SK-N-MC (cell line): ENCODE data around the gene EPB41L3.
"Not testable (repeated sequence)": the region's sequence is repeated elsewhere in the genome, so short reads cannot be mapped to it uniquely, and the experiment has no call there.

ENCODE experiments used
- DNase-seq: peaks from one replicate; pipeline ENCODE4 v3.0.0-alpha.2; 2011; ENCODE audit warnings: low read depth, low spot score
- H3K27ac ChIP-seq: fragments of 200-600 bp; sonication (generic); 2 replicates; pipeline ENCODE4 v1.5.1; 2016; ENCODE audit warnings: mixed run types
- H3K36me3 ChIP-seq: fragments of 200-600 bp; sonication (generic); 2 replicates; pipeline ENCODE4 v1.6.1; 2017; ENCODE audit warnings: antibody characterized with exemption, low read length, mixed read lengths; ENCODE audit not compliant: insufficient read depth
- H3K4me3 ChIP-seq: fragments of 200-600 bp; sonication (generic); 2 replicates; pipeline ENCODE4 v1.5.1; 2016
- H3K9ac ChIP-seq: fragments of 200-600 bp; sonication (generic); 2 replicates; pipeline ENCODE4 v1.8.0; 2017; ENCODE audit warnings: mixed run types, mixed read lengths; ENCODE audit not compliant: insufficient read length
- H3K9me3 ChIP-seq: fragments of 200-600 bp; sonication (generic); 2 replicates; pipeline ENCODE4 v1.6.1; 2017; ENCODE audit warnings: low read depth, mild to moderate bottlenecking, antibody characterized with exemption, low read length, moderate library complexity, mixed read lengths
- EZH2 ChIP-seq: fragments of 200-600 bp; sonication (generic); IDR thresholded peaks from one replicate; pipeline ENCODE4 v1.6.1; 2017; ENCODE audit warnings: antibody characterized with exemption
- FOXP2 ChIP-seq: optimal IDR thresholded peaks from 2 replicates; pipeline ENCODE3; 2011; ENCODE audit warnings: mild to moderate bottlenecking, moderate library complexity; ENCODE audit not compliant: insufficient read depth; ENCODE audit errors: extremely low read length, control extremely low read depth
- POLR2AphosphoS5 ChIP-seq: IDR thresholded peaks from 2 replicates; pipeline ENCODE4 v1.6.1; 2012; ENCODE audit warnings: mild to moderate bottlenecking, low read depth, low read length, borderline replicate concordance

EPB41L3 gene

DNA sequence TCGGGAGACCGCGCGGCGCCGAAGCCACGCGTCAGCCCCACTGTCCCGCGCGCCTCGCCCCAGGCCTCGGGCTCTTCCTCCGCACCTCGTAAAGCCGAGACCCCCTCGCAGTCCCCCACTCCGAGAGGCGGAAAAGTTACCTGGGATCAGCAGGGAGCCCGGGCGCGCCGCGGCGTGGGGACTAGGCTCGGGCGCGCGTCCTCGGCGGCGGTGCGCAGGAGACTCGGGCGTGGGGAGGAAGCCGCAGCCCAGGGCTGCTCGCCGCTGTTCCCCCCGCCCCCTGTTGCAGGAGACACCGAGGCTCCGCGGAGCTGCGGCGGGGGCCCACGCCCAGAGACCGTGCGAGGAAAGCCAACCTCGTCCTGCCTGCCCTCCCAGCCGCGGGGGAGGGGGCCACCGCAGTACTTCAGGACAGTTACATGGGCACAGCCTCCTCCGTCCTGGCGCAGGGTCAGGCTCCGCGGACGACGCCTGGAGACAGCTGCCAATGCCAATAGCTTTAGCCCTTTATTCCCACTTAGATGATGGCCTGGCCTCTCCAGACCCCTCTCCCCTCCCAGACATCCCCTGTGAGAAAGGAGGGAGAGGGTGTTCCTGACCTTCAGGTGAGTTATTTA is at the start of gene EPB41L3:
Gene EPB41L3 (minus strand): TSS at position 225 of the 617 bp plus-strand sequence. CDS start 54,814 bp downstream, outside the sequence.
- H3K4me3 ChIP-seq: peak within 1 kb of the TSS; percentile 75
- H3K9ac ChIP-seq: peak within 1 kb of the TSS; percentile 73
- H3K36me3 ChIP-seq: no peaks in the 10 kb centered on the region
- H3K27ac ChIP-seq: peak within 1 kb of the TSS; percentile 62; the same call in 1 of the 2 replicates
- TF ChIP-seq EZH2 (no peak), FOXP2 (no peak), POLR2AphosphoS5 (no peak)
- no peaks in the 10 kb centered on the region for H3K9me3 ChIP-seq
- DNase-seq: no peak

DNA sequence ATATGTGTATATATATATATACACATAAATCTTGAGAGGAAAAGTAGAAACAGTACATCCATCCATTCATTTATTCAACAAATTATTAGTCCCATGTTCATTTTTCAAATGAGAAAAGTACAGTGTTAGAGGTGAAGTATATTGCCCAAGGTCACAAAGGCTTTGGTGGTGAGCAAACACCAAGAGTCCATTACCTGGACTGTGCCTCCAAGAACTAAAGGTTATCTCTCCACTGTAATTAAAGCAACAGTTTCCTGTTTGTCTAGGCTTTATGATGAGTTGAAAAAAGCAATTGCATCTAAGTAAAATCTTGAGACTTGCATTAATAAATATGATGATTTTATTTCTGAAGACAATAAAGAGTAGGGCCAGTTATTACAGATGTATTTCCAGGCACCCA is 44.7 kb upstream of the EPB41L3 start:
- Histone ChIP-seq H3K27ac (no peak overlapping the region), H3K4me3 (no peak overlapping the region), H3K36me3 (no peaks in the 10 kb centered on the region), H3K9me3 (no peaks in the 10 kb centered on the region), H3K9ac (no peak overlapping the region)
- TF ChIP-seq EZH2 (no peak), FOXP2 (no peak), POLR2AphosphoS5 (no peak)
- DNase-seq: no peak

DNA sequence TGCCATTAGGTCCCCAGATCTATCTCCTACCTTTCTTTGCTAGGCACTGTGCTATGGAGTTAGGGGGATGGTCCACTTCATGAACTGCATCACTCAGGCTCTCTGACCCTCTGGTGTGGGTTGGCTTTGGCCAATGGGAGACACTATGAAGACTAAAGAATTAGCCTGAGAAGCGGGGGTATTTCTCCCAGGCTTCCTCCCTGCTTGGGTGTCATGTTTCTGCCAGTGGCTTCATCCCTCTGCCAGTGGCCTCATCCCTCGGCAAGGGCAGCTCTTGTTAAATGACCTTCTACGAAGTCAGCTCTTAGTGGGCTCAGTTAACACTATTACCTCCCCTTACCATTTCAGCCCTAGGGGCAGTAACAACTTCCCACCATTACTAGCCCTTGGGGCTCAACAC is 41.9 kb upstream of the EPB41L3 start:
- no peak overlapping the region for H3K4me3 ChIP-seq
- DNase-seq: no peak
- H3K9me3 ChIP-seq: no peaks in the 10 kb centered on the region
- TF ChIP-seq EZH2: no peak
- TF ChIP-seq POLR2AphosphoS5: no peak
- no peak for TF ChIP-seq FOXP2
- H3K9ac ChIP-seq: no peak overlapping the region
- H3K27ac ChIP-seq: no peak overlapping the region
- no peaks in the 10 kb centered on the region for H3K36me3 ChIP-seq

DNA sequence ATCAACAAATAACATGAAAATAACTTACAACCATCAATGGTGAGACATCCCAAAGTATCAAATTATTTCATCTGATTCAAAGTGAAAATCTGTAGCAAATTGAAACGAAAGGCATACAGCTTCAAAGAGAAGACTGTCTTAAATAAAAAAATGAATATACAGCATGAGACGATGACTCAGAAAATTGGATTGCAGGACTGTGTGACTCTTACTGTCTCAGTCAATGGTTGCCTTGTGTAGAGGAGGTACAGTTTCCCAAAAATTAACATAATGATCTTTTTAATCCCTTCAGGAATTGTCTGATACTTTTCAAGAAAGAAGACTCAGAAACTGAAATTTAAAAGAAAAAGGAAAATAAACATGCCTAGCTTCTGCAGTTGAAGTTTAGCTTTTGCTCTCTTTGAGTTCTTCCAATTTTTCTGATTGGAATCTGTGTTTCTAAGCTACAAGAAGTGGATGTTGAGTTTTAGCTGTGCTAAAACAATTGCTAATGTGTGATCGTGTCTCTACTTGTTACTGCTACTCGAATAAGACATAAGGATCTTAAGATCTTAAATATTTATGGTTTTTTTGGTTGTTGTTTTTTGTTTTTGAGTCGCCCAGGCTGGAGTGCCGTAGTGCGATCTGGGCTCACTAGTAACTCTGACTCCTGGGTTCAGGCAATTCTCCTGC is 41.1 kb upstream of the EPB41L3 start:
- Histone ChIP-seq H3K27ac (no peak overlapping the region), H3K9ac (no peak overlapping the region)
- DNase-seq: no peak

DNA sequence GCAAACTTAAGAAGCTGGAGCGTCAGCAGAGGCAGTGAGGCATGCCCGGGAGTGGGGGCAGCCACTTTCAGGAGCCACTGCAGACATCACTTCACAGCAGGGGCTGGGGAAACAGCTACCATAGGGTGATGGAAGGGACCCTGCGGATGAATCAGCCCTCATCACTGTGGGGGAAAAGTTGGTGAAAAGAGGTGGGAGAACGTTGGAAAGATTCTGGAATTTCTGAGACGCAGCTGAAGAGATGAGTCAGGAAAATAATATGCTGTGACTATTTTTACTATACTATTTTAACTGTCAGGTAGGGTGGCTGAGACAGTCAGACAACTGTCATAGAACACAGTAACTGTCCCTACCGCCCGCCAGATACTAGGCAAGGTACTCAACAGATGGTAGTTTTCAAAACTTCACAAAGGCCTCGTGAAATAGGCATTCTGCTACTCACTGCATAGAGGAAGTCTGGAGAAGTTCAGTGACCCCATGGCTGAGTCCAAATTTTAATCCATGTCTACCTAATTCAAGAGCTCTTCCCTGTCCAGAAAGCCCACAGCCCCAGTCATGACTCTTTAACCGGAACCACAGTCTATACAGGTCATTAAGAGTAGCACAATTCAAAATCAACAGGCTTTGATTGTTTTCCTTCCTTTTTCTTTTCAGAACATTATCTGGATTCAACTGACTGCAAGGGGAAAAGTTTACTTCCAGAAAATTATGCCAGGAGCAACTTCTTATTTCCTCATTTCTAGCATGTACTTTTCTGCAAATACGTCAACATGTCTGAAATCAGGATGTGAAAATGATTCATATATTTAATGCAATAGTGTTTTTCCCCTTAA is 39.3 kb upstream of the EPB41L3 start:
- H3K9ac ChIP-seq: no peak overlapping the region
- no peak overlapping the region for H3K27ac ChIP-seq
- H3K9me3 ChIP-seq: no peaks in the 10 kb centered on the region
- no peak for DNase-seq
- H3K36me3 ChIP-seq: no peaks in the 10 kb centered on the region
- TF ChIP-seq EZH2: no peak
- no peak for TF ChIP-seq POLR2AphosphoS5
- TF ChIP-seq FOXP2: no peak
- no peak overlapping the region for H3K4me3 ChIP-seq

More for the DNA sequence above, 41.1 kb upstream of the EPB41L3 start:
- no peaks in the 10 kb centered on the region for H3K9me3 ChIP-seq
- TF ChIP-seq EZH2: no peak
- TF ChIP-seq FOXP2: no peak
- no peak for TF ChIP-seq POLR2AphosphoS5
- no peak overlapping the region for H3K4me3 ChIP-seq
- no peaks in the 10 kb centered on the region for H3K36me3 ChIP-seq

DNA sequence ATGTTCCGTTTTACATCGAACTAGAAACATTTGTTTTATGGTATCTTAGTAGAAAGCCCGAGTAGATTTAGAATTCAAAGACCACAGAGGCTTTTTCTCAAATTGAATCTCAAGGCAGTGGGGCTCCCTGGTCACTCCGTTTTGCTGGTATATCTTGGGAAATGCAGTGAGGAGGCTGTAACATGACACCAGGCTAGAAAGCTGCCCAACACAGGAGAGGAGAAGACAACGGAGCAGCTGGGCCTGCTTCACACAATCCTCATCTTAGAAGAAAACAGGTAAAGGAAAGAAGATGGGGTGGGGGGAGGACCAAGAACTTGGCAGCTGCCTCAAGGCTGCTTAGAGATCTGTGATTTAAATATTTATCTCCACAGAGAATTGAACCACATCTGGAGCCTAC is 38.3 kb upstream of the EPB41L3 start:
- no peak overlapping the region for H3K27ac ChIP-seq
- H3K4me3 ChIP-seq: no peak overlapping the region
- H3K9ac ChIP-seq: no peak overlapping the region
- no peaks in the 10 kb centered on the region for H3K36me3 ChIP-seq
- no peak for DNase-seq
- TF ChIP-seq POLR2AphosphoS5: no peak
- no peak for TF ChIP-seq EZH2
- no peak for TF ChIP-seq FOXP2
- no peaks in the 10 kb centered on the region for H3K9me3 ChIP-seq

DNA sequence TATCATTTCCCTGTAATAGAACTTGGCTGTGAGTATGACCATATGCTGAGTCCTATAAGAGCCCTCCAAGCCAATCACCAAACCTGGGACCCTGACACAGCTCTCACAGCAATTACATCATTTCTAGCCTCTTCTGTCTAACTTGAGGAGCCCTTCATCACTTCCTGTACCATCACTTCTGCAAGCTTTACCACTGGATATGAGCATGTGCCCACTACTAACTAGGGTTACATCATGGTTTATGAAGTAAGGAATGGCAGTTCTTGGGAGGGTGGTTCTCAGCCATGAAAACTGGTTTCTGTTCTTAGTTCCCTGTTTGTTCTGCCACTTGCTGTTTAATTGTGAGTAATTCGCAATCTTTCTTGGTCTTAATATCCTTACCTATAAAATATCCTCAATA is 31.0 kb upstream of the EPB41L3 start:
- no peaks in the 10 kb centered on the region for H3K9me3 ChIP-seq
- no peak for DNase-seq
- H3K4me3 ChIP-seq: no peak overlapping the region
- H3K36me3 ChIP-seq: no peaks in the 10 kb centered on the region
- no peak overlapping the region for H3K9ac ChIP-seq
- H3K27ac ChIP-seq: no peak overlapping the region
- TF ChIP-seq EZH2 (no peak), FOXP2 (no peak), POLR2AphosphoS5 (no peak)

DNA sequence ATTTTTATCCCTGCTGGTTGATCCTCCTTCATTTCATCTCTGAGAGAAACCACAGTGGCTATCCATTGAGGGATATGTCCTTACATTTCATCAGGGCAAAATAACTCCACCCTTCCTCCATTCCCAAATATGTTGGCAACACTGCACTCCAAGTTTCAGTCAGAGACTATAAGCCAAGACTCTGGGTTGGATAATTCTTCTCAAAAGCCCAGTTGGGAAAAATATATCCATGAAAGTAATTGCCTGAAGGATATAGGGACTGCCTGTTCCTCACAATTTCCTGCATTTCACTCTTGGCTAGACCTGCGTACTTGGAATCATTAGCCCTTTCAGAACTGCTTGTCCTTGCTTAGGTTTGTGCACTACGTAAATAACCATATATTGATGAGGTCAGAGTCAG is 27.9 kb upstream of the EPB41L3 start:
- no peak overlapping the region for H3K27ac ChIP-seq
- DNase-seq: no peak
- no peak overlapping the region for H3K9ac ChIP-seq
- H3K36me3 ChIP-seq: no peaks in the 10 kb centered on the region
- no peak overlapping the region for H3K4me3 ChIP-seq
- TF ChIP-seq POLR2AphosphoS5: no peak
- no peak for TF ChIP-seq FOXP2
- no peak for TF ChIP-seq EZH2
- H3K9me3 ChIP-seq: no peaks in the 10 kb centered on the region

DNA sequence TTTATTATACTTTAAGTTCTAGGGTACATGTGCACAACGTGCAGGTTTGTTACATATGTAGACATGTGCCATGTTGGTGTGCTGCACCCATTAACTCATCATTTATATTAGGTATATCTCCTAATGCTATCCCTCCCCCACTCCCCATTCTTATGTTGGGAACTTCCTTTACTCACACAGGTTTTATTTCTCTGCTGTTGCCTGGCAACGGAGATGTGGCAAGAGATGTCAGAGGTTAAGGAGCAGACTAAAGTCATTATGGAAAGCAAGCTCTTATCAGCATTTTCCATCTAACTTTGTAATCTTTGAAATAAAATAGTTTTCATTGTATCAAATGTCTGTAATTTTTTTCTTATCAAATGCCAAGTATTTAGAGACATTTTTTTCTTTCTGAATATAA is 26.8 kb upstream of the EPB41L3 start:
- DNase-seq, H3K9me3 ChIP-seq, H3K4me3 ChIP-seq, H3K27ac ChIP-seq, H3K9ac ChIP-seq, H3K36me3 ChIP-seq: not testable (repeated sequence)
